Measurements from ENCODE around the gene TES.

TES gene

GRCh38 chr7:116252249-116252648 lies 41.9 kb downstream of the TES start:
- DNase-seq: no peak

- DNase-seq: no peak
These were observed 46.8 kb downstream of the TES start for GRCh38 chr7:116257156-116257555.

- DNase-seq: no peak
These were observed 48.4 kb downstream of the TES start for GRCh38 chr7:116258734-116259133.

GRCh38 chr7:116259156-116259870 lies 49.0 kb downstream of the TES start:
- DNase-seq: no peak

GRCh38 chr7:116259871-116260440 lies 49.6 kb downstream of the TES start:
- DNase-seq: no peak

GRCh38 chr7:116261904-116262303 lies 51.6 kb downstream of the TES start:
- no peak for DNase-seq

- DNase-seq: no peak
These were observed 55.5 kb downstream of the TES start for GRCh38 chr7:116265881-116266280.

GRCh38 chr7:116269466-116269865 lies 59.1 kb downstream of the TES start:
- no peak for DNase-seq

- DNase-seq: no peak
These were observed 61.0 kb downstream of the TES start for GRCh38 chr7:116271161-116271913.

- DNase-seq: no peak
These were observed 61.9 kb downstream of the TES start for GRCh38 chr7:116271963-116272886.

GRCh38 chr7:116273283-116273917 lies 63.1 kb downstream of the TES start:
- no peak for DNase-seq

- no peak for DNase-seq
These were observed 63.6 kb downstream of the TES start for GRCh38 chr7:116273918-116274301.

- no peak for DNase-seq
These were observed 66.7 kb downstream of the TES start for GRCh38 chr7:116277070-116277469.

- DNase-seq: no peak
These were observed 68.9 kb downstream of the TES start for GRCh38 chr7:116279217-116279616.

- no peak for DNase-seq
These were observed 70.5 kb downstream of the TES start for GRCh38 chr7:116280803-116281202.

GRCh38 chr7:116283595-116284204 lies 73.4 kb downstream of the TES start:
- no peak for DNase-seq

- DNase-seq: no peak
These were observed 74.1 kb downstream of the TES start for GRCh38 chr7:116284390-116284789.

- DNase-seq: no peak
These were observed 74.9 kb downstream of the TES start for GRCh38 chr7:116285252-116285651.

- no peak for DNase-seq
These were observed 80.4 kb downstream of the TES start for GRCh38 chr7:116290740-116291139.

- DNase-seq: no peak
These were observed 81.6 kb downstream of the TES start for GRCh38 chr7:116291937-116292336.

- no peak for DNase-seq
These were observed 82.0 kb downstream of the TES start for GRCh38 chr7:116292381-116292780.

- no peak for DNase-seq
These were observed 82.8 kb downstream of the TES start for GRCh38 chr7:116293139-116293538.

All from stimulated activated naive CD4-positive, alpha-beta T cell treated with Interleukin-2 at 50 U/mL for 16 hours (primary cell).